Liver (tissue), 9 donors: ENCODE results near the gene RNF39. TPM values are rescaled to one million over a fixed set of nuclear protein-coding genes. Genes with fewer than 3 reads are reported as not detected.

Experiments used
- DNase-seq: peaks from one replicate; pipeline ENCODE4 v3.0.0-alpha.2; 2017; ENCODE audit warnings: low spot score
- H3K27ac ChIP-seq, 2 donors: one replicate each; pipeline ENCODE4 v1.7.0; 2013; ENCODE audit warnings: inconsistent platforms in 2 of 2, low read length in 2 of 2, control low read depth in 1 of 2, low read depth in 1 of 2, mild to moderate bottlenecking in 1 of 2
- H3K27me3 ChIP-seq, 4 donors: one replicate each; pipeline versions ENCODE4 v1.6.1 to v1.7.0; 2013; ENCODE audit warnings: low read length in 3 of 4, inconsistent platforms in 1 of 4, mild to moderate bottlenecking in 1 of 4, moderate library complexity in 1 of 4; ENCODE audit not compliant: control insufficient read depth in 4 of 4, insufficient read depth in 4 of 4
- H3K36me3 ChIP-seq, 4 donors: one replicate each; pipeline versions ENCODE4 v1.6.1 to v1.7.0; 2013; ENCODE audit warnings: low read length in 3 of 4, mild to moderate bottlenecking in 3 of 4, low read depth in 1 of 4, moderate library complexity in 1 of 4; ENCODE audit not compliant: control insufficient read depth in 4 of 4, insufficient read depth in 3 of 4
- H3K4me1 ChIP-seq, 4 donors: one replicate each; pipeline versions ENCODE4 v1.6.1 to v1.7.0; 2013; ENCODE audit warnings: low read length in 3 of 4, mild to moderate bottlenecking in 3 of 4, moderate library complexity in 1 of 4; ENCODE audit not compliant: control insufficient read depth in 4 of 4, insufficient read depth in 4 of 4
- H3K4me3 ChIP-seq, 3 donors: one replicate each; pipeline versions ENCODE4 v1.6.1 to v1.7.0; 2013; ENCODE audit warnings: low read length in 3 of 3, control low read depth in 1 of 3, low read depth in 1 of 3, mild to moderate bottlenecking in 1 of 3
- H3K9ac ChIP-seq, 2 donors: one replicate each; pipeline ENCODE4 v1.7.0; 2013; ENCODE audit warnings: low read length in 2 of 2, mild to moderate bottlenecking in 2 of 2, moderate library complexity in 2 of 2, control low read depth in 1 of 2, low read depth in 1 of 2
- H3K9me3 ChIP-seq, 4 donors: one replicate each; pipeline versions ENCODE4 v1.6.1 to v1.7.0; 2013; ENCODE audit warnings: low read length in 3 of 4; ENCODE audit not compliant: control insufficient read depth in 4 of 4
- FOXA1 ChIP-seq: IDR thresholded peaks from 2 replicates; pipeline ENCODE4 v1.6.1; 2016; ENCODE audit warnings: antibody characterized with exemption
- GABPA ChIP-seq, 2 donors: IDR thresholded peaks in 1 of 2; conservative IDR thresholded peaks in 1 of 2; 2 replicates each; pipeline ENCODE4 v1.6.1; 2016; ENCODE audit warnings: antibody characterized with exemption in 2 of 2, mild to moderate bottlenecking in 1 of 2, moderate library complexity in 1 of 2
- HNF4A ChIP-seq, 2 donors: conservative IDR thresholded peaks; 2 replicates each; pipeline ENCODE4 v1.6.1; 2016; ENCODE audit warnings: antibody characterized with exemption in 2 of 2, mild to moderate bottlenecking in 2 of 2
- RAD21 ChIP-seq, 2 donors: IDR thresholded peaks; 2 replicates each; pipeline ENCODE4 v1.6.1; 2016; ENCODE audit warnings: antibody characterized with exemption in 2 of 2, mild to moderate bottlenecking in 2 of 2
- RXRA ChIP-seq, 2 donors: IDR thresholded peaks; 2 replicates each; pipeline ENCODE4 v1.6.1; 2017 to 2018; ENCODE audit warnings: antibody characterized with exemption in 2 of 2, mild to moderate bottlenecking in 1 of 2
- SP1 ChIP-seq: IDR thresholded peaks from 2 replicates; pipeline ENCODE4 v1.6.1; 2018; ENCODE audit warnings: antibody characterized with exemption, mild to moderate bottlenecking
- WGBS: extraction: QIAGEN DNeasy Blood & Tissue Kit; methylation state at CpG from one replicate; pipeline ENCODE4 v1.1.7; 2013; 5-methylcytosine and 5-hydroxymethylcytosine counted together
- polyA plus RNA-seq, 2 donors: library from polyadenylated mRNA; stranded (reverse) in 1 of 2; unstranded in 1 of 2; fragments of 200-250 nt in 1 of 2; fragments of >200 nt in 1 of 2; fragmentation: Nextera tagmentation in 1 of 2; extraction: Ambion mirVana in 1 of 2; gene quantifications; one replicate each; pipeline versions ENCODE4 v1.2.1 to v1.2.3, GENCODE V29; 2013 to 2015
- total RNA-seq, 2 donors: library from RNA; depleted of rRNA; stranded (reverse); fragments of >200 nt; gene quantifications; one replicate each; pipeline ENCODE4 v1.2.3, GENCODE V29; 2014
- TF ChIP-seq, protein P1 (sequence below): IDR thresholded peaks from 2 replicates; pipeline ENCODE4 v1.6.1; 2016; ENCODE audit warnings: antibody characterized with exemption
- TF ChIP-seq, protein P2 (sequence below): IDR thresholded peaks from 2 replicates; pipeline ENCODE4 v1.6.1; 2016; ENCODE audit warnings: antibody characterized with exemption, mild to moderate bottlenecking
- TF ChIP-seq, protein P3 (sequence below): fragments of 150-350 bp; IDR thresholded peaks from 2 replicates; pipeline ENCODE4 v1.5.1; 2017; ENCODE audit warnings: improper control_type of control experiment, low read depth, low read length; ENCODE audit not compliant: missing input control
- donor health status: healthy.
- donor health status: healthy.
- donor health status: healthy.
- donor health status: healthy.
- donor health status: healthy.

RNF39 gene
- total and polyA plus RNA-seq, 4 donors = 0.03 to 0.13 TPM; not detected in 2

DNA sequence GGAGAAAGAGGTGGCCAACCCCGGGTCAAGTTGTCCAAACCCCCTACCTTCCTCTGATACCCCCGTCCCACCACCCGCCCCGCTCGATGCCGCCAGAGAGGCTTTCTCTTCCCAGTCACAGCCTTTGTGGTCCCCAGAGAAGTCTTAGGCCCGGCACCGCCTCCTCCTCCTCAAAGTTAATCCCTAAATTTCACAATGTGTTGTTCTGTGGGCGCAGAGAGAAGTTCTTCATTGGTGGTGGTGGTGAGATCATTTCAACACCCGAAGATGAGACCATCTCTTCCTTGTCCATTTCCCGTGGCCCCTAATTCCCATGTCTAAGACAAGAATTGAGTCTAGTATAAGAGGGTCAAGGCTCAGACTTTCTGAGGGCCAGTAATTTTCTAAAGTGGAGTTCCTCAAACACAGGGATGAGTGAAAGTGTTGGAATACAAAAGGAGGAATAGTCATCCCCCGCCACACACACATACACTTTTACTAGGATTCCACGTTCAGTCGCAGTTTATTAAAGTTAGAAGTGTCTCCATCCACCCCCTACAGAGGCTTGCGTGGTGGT, 26.9 kb upstream of the RNF39 start:
- WGBS = 46% methylated on average over 15 of the region's 15 CpGs
- Histone ChIP-seq H3K9ac (no peak overlapping the region), H3K9me3 (no peaks in the 10 kb centered on the region), H3K4me1 (peaks cover 8 to 36% (median 28%) of the 10 kb centered on the region in 4 donors), H3K4me3 (peak overlapping the region in 1 of 3 donors; percentile 15), H3K36me3 (no peaks in the 10 kb centered on the region), H3K27me3 (peaks cover 0 to 7% (median 2%) of the 10 kb centered on the region in 4 donors), H3K27ac (peak overlapping the region; percentile 31 to 49)
- TF ChIP-seq RXRA (IDR thresholded peaks at IDR 0.05) = no peak
- no peak for DNase-seq

DNA sequence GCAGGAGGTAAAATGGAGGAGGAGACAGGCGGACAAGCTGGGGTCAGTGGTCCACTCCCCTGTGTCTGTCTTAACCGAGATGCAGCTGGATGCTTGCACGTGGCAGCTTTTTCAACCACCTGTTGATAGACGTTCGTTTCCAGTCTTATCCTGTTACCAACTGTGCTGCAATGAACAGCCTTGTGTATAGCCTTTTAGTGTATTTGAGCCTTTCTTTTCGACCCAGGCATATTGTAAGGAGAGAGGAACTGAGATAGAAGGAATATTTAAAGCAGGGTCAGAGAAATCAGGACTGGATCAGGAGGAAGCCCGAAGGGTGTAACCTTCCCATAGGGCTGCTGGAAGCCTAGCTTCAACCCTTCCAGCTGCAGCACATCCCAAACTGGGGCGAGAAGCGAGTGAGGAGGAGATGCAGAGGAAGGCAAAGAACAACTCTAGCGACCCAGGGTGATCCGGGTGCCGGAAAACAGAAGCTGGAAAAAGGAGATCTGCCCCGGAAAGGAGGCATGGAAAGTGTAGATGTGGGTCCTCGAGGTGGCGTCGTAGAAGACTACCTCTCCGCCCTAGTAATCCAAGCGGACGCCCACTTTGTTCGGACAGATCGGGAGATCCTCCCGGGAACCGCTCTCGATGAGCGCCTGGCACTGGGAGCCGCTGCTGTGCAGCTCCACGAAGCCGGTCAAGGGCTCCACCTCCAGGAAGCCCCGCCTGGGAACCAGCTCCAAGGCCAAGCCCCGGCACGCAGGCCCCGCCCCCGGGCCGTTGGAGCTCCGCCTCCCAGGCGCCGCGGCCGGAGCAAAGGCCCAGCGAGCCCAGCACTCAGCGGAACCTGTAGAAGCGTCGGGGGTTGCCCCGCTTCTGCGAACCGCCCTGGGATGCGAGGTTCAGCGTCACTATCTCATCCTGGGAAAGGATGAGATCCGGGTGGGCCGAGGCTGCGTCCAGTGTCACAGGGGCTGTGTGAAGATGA, 26.2 kb upstream of the RNF39 start:
- Histone ChIP-seq H3K4me1 (peaks cover 8 to 36% (median 28%) of the 10 kb centered on the region in 4 donors), H3K27me3 (peaks cover 0 to 7% (median 3%) of the 10 kb centered on the region in 4 donors), H3K9me3 (no peaks in the 10 kb centered on the region), H3K36me3 (no peaks in the 10 kb centered on the region), H3K9ac (peak overlapping the region in 1 of 2 donors; percentile 19), H3K27ac (peak overlapping the region; percentile 31), H3K4me3 (peak overlapping the region in 2 of 3 donors; percentile 8 to 42)
- WGBS = 3% methylated on average over 51 of the region's 51 CpGs
- DNase-seq = peak; percentile 94
- peak in 1 of 2 donors; percentile 18 for TF ChIP-seq HNF4A (conservative IDR thresholded peaks at IDR 0.05)
- TF ChIP-seq, protein P1, sequence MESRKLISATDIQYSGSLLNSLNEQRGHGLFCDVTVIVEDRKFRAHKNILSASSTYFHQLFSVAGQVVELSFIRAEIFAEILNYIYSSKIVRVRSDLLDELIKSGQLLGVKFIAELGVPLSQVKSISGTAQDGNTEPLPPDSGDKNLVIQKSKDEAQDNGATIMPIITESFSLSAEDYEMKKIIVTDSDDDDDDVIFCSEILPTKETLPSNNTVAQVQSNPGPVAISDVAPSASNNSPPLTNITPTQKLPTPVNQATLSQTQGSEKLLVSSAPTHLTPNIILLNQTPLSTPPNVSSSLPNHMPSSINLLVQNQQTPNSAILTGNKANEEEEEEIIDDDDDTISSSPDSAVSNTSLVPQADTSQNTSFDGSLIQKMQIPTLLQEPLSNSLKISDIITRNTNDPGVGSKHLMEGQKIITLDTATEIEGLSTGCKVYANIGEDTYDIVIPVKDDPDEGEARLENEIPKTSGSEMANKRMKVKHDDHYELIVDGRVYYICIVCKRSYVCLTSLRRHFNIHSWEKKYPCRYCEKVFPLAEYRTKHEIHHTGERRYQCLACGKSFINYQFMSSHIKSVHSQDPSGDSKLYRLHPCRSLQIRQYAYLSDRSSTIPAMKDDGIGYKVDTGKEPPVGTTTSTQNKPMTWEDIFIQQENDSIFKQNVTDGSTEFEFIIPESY = no peak
- peak; percentile 56 for TF ChIP-seq SP1
- TF ChIP-seq, protein P2, sequence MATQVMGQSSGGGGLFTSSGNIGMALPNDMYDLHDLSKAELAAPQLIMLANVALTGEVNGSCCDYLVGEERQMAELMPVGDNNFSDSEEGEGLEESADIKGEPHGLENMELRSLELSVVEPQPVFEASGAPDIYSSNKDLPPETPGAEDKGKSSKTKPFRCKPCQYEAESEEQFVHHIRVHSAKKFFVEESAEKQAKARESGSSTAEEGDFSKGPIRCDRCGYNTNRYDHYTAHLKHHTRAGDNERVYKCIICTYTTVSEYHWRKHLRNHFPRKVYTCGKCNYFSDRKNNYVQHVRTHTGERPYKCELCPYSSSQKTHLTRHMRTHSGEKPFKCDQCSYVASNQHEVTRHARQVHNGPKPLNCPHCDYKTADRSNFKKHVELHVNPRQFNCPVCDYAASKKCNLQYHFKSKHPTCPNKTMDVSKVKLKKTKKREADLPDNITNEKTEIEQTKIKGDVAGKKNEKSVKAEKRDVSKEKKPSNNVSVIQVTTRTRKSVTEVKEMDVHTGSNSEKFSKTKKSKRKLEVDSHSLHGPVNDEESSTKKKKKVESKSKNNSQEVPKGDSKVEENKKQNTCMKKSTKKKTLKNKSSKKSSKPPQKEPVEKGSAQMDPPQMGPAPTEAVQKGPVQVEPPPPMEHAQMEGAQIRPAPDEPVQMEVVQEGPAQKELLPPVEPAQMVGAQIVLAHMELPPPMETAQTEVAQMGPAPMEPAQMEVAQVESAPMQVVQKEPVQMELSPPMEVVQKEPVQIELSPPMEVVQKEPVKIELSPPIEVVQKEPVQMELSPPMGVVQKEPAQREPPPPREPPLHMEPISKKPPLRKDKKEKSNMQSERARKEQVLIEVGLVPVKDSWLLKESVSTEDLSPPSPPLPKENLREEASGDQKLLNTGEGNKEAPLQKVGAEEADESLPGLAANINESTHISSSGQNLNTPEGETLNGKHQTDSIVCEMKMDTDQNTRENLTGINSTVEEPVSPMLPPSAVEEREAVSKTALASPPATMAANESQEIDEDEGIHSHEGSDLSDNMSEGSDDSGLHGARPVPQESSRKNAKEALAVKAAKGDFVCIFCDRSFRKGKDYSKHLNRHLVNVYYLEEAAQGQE = peak; percentile 52
- TF ChIP-seq, protein P3, sequence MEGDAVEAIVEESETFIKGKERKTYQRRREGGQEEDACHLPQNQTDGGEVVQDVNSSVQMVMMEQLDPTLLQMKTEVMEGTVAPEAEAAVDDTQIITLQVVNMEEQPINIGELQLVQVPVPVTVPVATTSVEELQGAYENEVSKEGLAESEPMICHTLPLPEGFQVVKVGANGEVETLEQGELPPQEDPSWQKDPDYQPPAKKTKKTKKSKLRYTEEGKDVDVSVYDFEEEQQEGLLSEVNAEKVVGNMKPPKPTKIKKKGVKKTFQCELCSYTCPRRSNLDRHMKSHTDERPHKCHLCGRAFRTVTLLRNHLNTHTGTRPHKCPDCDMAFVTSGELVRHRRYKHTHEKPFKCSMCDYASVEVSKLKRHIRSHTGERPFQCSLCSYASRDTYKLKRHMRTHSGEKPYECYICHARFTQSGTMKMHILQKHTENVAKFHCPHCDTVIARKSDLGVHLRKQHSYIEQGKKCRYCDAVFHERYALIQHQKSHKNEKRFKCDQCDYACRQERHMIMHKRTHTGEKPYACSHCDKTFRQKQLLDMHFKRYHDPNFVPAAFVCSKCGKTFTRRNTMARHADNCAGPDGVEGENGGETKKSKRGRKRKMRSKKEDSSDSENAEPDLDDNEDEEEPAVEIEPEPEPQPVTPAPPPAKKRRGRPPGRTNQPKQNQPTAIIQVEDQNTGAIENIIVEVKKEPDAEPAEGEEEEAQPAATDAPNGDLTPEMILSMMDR = no peak
- TF ChIP-seq GABPA (IDR thresholded peaks at IDR 0.05 in 1 of 2, conservative IDR thresholded peaks at IDR 0.05 in 1 of 2) = peak in 1 of 2 donors; percentile 30
- TF ChIP-seq FOXA1 = no peak
- TF ChIP-seq RAD21 (IDR thresholded peaks at IDR 0.05) = peak; percentile 45 to 52
